Measurements from ENCODE around the gene SWI5. TPM values are rescaled to one million over a fixed set of nuclear protein-coding genes. Genes with fewer than 3 reads are reported as not detected.
A peak's percentile ranks its signal among the peaks of the same experiment; 100 is the strongest.

Gene SWI5
- total and polyA plus RNA-seq, 9 of the 15 experiments (the other 6 are each of a cell fraction or from before 2014, with no cell fraction given): 62.8 to 133 (median 95.9) TPM

GRCh38 chr9:128322404-128323211 lies 46.5 kb downstream of the SWI5 start, which contains the start of the genes COQ4 and TRUB2 (continued):
- TF ChIP-seq CHD7 (IDR thresholded peaks at IDR 0.05; ENCODE audit: low read depth, low read length): no peak
- no peak for TF ChIP-seq NRF1 (conservative IDR thresholded peaks at IDR 0.05 in 1 of 2, IDR thresholded peaks at IDR 0.05 in 1 of 2)
- peak in 1 of 2 experiments; percentile 100; a peak in 2 of 4 replicates for TF ChIP-seq SIN3A (IDR thresholded peaks at IDR 0.05; ENCODE audit: borderline replicate concordance in 2 of 2, control insufficient read depth in 1 of 2, low read depth in 2 of 2, low read length in 2 of 2)
- peak; percentile 77 for TF ChIP-seq ZNF41 (CRISPR knock-in tag; conservative IDR thresholded peaks at IDR 0.05)
- TF ChIP-seq ZNF324 (CRISPR knock-in tag; IDR thresholded peaks at IDR 0.05): peak; percentile 23; the same call in 1 of the 2 replicates
- TF ChIP-seq PBX2 (CRISPR knock-in tag; IDR thresholded peaks at IDR 0.05; ENCODE audit: low read depth): no peak
- no peak for TF ChIP-seq PBX2 (tag; conservative IDR thresholded peaks at IDR 0.05; ENCODE audit: low read depth)
- no peak for TF ChIP-seq ZEB2 (IDR thresholded peaks at IDR 0.05)
- no peak for TF ChIP-seq SRSF7 (optimal IDR thresholded peaks at IDR 0.05; ENCODE audit: low read depth, low read length)
- TF ChIP-seq FOXK1 (CRISPR knock-in tag; IDR thresholded peaks at IDR 0.05; ENCODE audit: borderline replicate concordance): no peak
